ENCODE results near the gene FAM9A. TPM values are rescaled to one million over a fixed set of nuclear protein-coding genes. Genes with fewer than 3 reads are reported as not detected.
"Not testable (repeated sequence)": the region's sequence is repeated elsewhere in the genome, so short reads cannot be mapped to it uniquely, and the experiment has no call there.

FAM9A gene
- total and polyA plus RNA-seq, 4 donors = not detected

DNA sequence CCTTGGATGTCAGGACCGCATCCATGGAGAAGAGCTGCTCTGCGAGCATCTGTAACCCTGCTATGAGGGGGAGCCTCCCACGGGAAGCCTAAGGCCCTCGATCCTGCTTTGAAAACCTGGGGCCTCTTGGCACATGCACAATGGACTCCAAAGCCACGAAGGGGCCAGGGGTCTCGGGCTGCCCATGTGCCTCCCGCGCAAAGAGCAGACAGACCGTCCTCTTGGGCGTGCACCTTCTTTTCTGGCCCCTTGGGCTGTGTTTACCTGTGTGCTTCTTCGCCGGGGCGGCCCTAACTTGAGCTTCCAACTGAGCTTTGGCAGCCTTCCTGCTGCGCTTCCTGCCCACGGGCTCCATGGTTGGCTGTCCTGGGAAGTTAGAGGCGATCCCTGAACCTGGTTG is 2.5 kb downstream of the FAM9A start:
- H3K9me3 ChIP-seq (ENCODE audit: control insufficient read depth, low read length); H3K36me3 ChIP-seq (ENCODE audit: control insufficient read depth in 1 of 2, insufficient read depth in 2 of 2, low read length in 1 of 2); H3K27me3 ChIP-seq (ENCODE audit: control insufficient read depth in 1 of 2, insufficient read depth in 2 of 2, low read length in 1 of 2); H3K4me1 ChIP-seq (ENCODE audit: control insufficient read depth in 1 of 2, insufficient read depth in 2 of 2, low read length in 2 of 2); intact Hi-C loops (cut with DNase I); DNase-seq; H3K4me3 ChIP-seq (ENCODE audit: low read length in 2 of 2); H3K27ac ChIP-seq (ENCODE audit: low read depth in 1 of 2, low read length in 2 of 2): not testable (repeated sequence)
- 83 to 90% methylated on average over 15 of the region's 16 CpGs for WGBS, 2 donors
- peak; percentile 48 for ATAC-seq (ENCODE audit: low FRiP score)

DNA sequence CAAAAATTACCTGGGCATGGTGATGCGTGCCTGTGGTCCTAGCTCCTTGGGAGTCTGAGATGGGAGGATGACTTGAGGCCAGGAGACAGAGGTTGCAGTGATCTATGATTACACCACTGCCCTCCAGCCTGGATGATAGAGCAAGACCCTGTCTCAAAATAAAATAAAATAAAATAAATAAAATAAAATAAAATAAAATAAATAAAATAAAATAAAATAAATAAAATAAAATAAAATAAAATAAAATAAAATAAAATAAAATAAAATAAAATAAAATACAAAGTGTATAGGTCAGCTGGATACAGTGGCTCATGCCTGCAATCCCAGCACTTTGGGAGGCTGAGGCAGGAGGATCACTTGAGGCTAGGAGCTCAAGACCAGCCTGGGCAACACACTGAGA is 14.1 kb downstream of the FAM9A start:
- H3K27me3 ChIP-seq (ENCODE audit: control insufficient read depth in 1 of 2, insufficient read depth in 2 of 2, low read length in 1 of 2); H3K4me1 ChIP-seq (ENCODE audit: control insufficient read depth in 1 of 2, insufficient read depth in 2 of 2, low read length in 2 of 2); H3K36me3 ChIP-seq (ENCODE audit: control insufficient read depth in 1 of 2, insufficient read depth in 2 of 2, low read length in 1 of 2); H3K27ac ChIP-seq (ENCODE audit: low read depth in 1 of 2, low read length in 2 of 2); H3K4me3 ChIP-seq (ENCODE audit: low read length in 2 of 2); ATAC-seq (ENCODE audit: low FRiP score); H3K9me3 ChIP-seq (ENCODE audit: control insufficient read depth, low read length); intact Hi-C loops (cut with DNase I); DNase-seq: not testable (repeated sequence)
- WGBS, 2 donors = 92 to 98% methylated on average over 1 of the region's 1 CpG

DNA sequence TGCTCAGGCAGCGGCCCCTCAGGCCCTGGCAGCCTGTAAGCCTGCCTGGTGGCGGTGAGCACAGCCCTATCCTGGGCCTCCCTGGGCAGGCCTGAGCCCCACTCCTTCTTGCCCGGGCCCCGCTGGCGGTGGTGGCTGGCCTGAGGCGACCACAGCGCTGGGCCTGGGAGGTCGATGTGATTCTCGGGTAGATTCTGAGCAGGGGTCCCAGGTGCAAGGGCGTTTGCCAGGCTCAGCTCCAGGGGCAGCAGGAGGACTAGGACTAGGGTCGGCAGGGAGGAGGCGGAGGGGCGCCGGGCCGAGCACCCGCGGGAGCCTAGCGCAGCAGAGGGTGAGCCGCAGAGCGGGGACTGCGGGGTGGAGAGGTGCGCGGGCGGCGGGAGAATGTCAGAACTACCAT is 17.0 kb downstream of the FAM9A start:
- no peaks in the 10 kb centered on the region for H3K4me1 ChIP-seq (ENCODE audit: control insufficient read depth in 1 of 2, insufficient read depth in 2 of 2, low read length in 2 of 2)
- no peak for ATAC-seq (ENCODE audit: low FRiP score)
- 64 to 95% methylated on average over 25 of the region's 25 CpGs for WGBS, 2 donors
- H3K9me3 ChIP-seq (ENCODE audit: control insufficient read depth, low read length) = no peaks in the 10 kb centered on the region
- no peak overlapping the region for H3K27ac ChIP-seq (ENCODE audit: low read depth in 1 of 2, low read length in 2 of 2)
- intact Hi-C loops (cut with DNase I) = no loop called here
- no peaks in the 10 kb centered on the region for H3K36me3 ChIP-seq (ENCODE audit: control insufficient read depth in 1 of 2, insufficient read depth in 2 of 2, low read length in 1 of 2)
- DNase-seq = no peak
- no peaks in the 10 kb centered on the region for H3K27me3 ChIP-seq (ENCODE audit: control insufficient read depth in 1 of 2, insufficient read depth in 2 of 2, low read length in 1 of 2)
- H3K4me3 ChIP-seq (ENCODE audit: low read length in 2 of 2) = no peak overlapping the region

DNA sequence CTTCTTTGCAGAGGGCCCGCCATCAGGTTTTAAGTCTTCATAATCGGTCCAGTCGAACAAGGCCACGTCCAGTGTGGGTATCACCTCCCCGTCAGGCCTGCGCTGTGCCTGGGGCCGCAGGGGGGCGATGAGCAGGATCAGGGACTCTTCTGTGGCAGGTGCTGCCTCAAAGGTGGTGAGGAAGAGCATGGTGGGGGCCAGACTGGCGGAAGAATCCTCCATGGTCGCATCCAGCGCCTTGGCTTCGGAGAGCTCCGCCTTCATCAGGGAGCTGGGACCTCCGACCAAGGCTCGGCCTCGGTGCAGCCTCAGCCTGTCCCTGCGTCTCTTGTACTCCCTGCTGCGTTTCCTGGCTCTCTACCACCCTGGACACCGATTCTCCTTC is 17.5 kb downstream of the FAM9A start:
- WGBS, 2 donors = 76 to 96% methylated on average over 18 to 19 of the region's 19 CpGs
- ATAC-seq (ENCODE audit: low FRiP score) = no peak
- Histone ChIP-seq H3K4me3 (ENCODE audit: low read length in 2 of 2) (no peak overlapping the region), H3K36me3 (ENCODE audit: control insufficient read depth in 1 of 2, insufficient read depth in 2 of 2, low read length in 1 of 2) (no peaks in the 10 kb centered on the region), H3K27me3 (ENCODE audit: control insufficient read depth in 1 of 2, insufficient read depth in 2 of 2, low read length in 1 of 2) (no peaks in the 10 kb centered on the region), H3K4me1 (ENCODE audit: control insufficient read depth in 1 of 2, insufficient read depth in 2 of 2, low read length in 2 of 2) (no peaks in the 10 kb centered on the region), H3K27ac (ENCODE audit: low read depth in 1 of 2, low read length in 2 of 2) (no peak overlapping the region), H3K9me3 (ENCODE audit: control insufficient read depth, low read length) (no peaks in the 10 kb centered on the region)
- intact Hi-C loops (cut with DNase I) = no loop called here
- DNase-seq = no peak

DNA sequence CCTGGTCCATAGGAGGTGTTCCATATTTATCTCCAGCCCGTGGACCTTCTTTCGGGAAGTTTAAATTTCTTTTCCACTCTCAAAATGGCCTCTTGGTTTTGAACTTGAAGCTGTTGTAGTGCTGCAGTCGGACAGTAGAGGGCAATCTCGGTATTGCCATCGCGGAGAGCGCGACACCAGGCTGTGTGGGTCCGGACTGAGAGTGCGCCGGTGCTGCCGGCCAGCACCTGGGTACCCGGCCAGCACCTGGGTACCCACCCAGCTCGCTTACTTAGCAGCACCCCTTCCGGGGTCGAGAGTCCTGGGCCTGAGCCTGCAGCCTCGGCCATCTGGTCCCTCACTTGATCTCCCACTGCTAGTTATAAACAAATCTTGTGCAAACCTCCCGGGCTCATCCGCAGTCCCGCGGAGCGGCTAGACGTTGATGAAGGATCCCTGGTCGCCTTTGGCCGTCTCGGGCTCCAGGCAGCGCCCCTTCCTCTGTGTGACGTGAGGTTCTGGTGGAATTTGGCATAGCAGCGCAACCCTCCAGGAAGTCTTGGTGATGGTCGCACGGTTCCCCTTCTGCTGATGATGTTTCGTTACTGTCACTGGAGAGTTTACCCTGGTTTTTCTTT is 18.0 kb downstream of the FAM9A start:
- no peak overlapping the region for H3K27ac ChIP-seq (ENCODE audit: low read depth in 1 of 2, low read length in 2 of 2)
- DNase-seq (no peak), ATAC-seq (ENCODE audit: low FRiP score) (peak; percentile 52)
- H3K27me3 ChIP-seq (ENCODE audit: control insufficient read depth in 1 of 2, insufficient read depth in 2 of 2, low read length in 1 of 2) = no peaks in the 10 kb centered on the region
- H3K4me3 ChIP-seq (ENCODE audit: low read length in 2 of 2) = no peak overlapping the region
- 31 to 54% methylated on average over 32 of the region's 32 CpGs for WGBS, 2 donors
- intact Hi-C loops (cut with DNase I) = no loop called here
- H3K4me1 ChIP-seq (ENCODE audit: control insufficient read depth in 1 of 2, insufficient read depth in 2 of 2, low read length in 2 of 2) = no peaks in the 10 kb centered on the region
- no peaks in the 10 kb centered on the region for H3K9me3 ChIP-seq (ENCODE audit: control insufficient read depth, low read length)
- no peaks in the 10 kb centered on the region for H3K36me3 ChIP-seq (ENCODE audit: control insufficient read depth in 1 of 2, insufficient read depth in 2 of 2, low read length in 1 of 2)

DNA sequence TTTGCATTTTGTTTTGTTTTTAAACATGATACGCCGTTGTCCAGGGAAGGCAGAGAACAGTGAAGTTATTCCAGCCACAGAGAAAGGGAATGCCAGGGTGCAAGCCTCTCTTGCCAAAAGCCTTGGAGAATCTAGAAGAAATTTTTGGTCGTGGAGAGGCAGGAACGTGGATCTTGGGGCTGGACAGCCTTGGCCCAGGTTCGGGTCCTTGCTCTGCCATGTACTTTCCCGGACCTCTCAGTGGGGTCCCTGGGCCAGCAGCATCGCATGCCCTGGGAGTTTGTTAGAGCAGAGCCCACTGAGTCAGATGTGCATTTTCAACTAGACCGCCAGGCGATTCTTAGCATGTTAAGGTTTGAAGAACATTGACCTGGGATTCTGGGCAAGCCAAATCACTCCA is 18.6 kb downstream of the FAM9A start:
- Histone ChIP-seq H3K36me3 (ENCODE audit: control insufficient read depth in 1 of 2, insufficient read depth in 2 of 2, low read length in 1 of 2) (no peaks in the 10 kb centered on the region), H3K4me1 (ENCODE audit: control insufficient read depth in 1 of 2, insufficient read depth in 2 of 2, low read length in 2 of 2) (no peaks in the 10 kb centered on the region), H3K27me3 (ENCODE audit: control insufficient read depth in 1 of 2, insufficient read depth in 2 of 2, low read length in 1 of 2) (no peaks in the 10 kb centered on the region), H3K27ac (ENCODE audit: low read depth in 1 of 2, low read length in 2 of 2) (no peak overlapping the region), H3K9me3 (ENCODE audit: control insufficient read depth, low read length) (no peaks in the 10 kb centered on the region), H3K4me3 (ENCODE audit: low read length in 2 of 2) (no peak overlapping the region)
- WGBS, 2 donors = 78 to 81% methylated on average over 9 of the region's 9 CpGs
- intact Hi-C loops (cut with DNase I) = no loop called here
- DNase-seq (no peak), ATAC-seq (ENCODE audit: low FRiP score) (no peak)

DNA sequence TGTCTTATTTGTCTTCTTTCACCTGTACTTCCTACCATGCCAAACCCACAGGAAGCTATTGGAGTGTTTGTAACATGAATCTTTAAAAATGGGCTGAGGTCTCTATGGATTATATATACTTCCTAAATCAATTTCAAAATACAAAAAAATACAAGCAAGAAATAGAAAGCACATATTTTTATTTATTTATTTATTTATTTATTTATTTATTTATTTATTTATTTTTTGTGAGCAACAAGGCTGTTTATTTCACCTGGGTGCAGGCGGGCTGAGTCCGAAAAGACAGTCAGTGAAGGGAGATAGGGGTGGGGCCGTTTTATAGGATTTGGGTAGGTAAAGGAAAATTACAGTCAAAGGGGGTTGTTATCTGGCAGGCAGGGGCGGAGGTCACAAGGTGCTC is 19.3 kb downstream of the FAM9A start:
- H3K27ac ChIP-seq (ENCODE audit: low read depth in 1 of 2, low read length in 2 of 2); H3K4me1 ChIP-seq (ENCODE audit: control insufficient read depth in 1 of 2, insufficient read depth in 2 of 2, low read length in 2 of 2); DNase-seq; ATAC-seq (ENCODE audit: low FRiP score); H3K36me3 ChIP-seq (ENCODE audit: control insufficient read depth in 1 of 2, insufficient read depth in 2 of 2, low read length in 1 of 2); H3K27me3 ChIP-seq (ENCODE audit: control insufficient read depth in 1 of 2, insufficient read depth in 2 of 2, low read length in 1 of 2); intact Hi-C loops (cut with DNase I); H3K9me3 ChIP-seq (ENCODE audit: control insufficient read depth, low read length); H3K4me3 ChIP-seq (ENCODE audit: low read length in 2 of 2): not testable (repeated sequence)
- WGBS, 2 donors = 76 to 78% methylated on average over 4 of the region's 4 CpGs

DNA sequence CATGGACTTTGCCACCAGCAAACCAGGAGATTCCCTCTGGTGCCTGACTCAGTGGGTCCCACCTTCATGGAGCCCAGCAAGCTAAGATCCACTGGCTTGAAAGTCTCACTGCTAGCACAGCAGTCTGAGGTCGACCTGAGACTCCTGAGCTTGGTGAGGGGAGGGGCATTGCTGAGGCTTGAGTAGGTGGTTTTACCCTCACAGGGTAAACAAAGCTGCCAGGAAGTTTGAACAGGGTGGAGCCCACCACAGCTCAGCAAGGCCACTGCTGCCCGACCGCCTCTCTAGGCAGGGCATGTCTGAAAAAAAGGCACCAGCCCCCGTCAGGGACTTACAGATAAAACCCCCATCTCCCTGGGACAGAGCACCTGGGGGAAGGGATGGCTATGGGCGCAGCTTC is 28.1 kb downstream of the FAM9A start:
- Histone ChIP-seq H3K4me3 (ENCODE audit: low read length in 2 of 2) (no peak overlapping the region), H3K27ac (ENCODE audit: low read depth in 1 of 2, low read length in 2 of 2) (no peak overlapping the region), H3K27me3 (ENCODE audit: control insufficient read depth in 1 of 2, insufficient read depth in 2 of 2, low read length in 1 of 2) (peaks cover 0 to 1% of the 10 kb centered on the region in 2 donors), H3K9me3 (ENCODE audit: control insufficient read depth, low read length) (no peaks in the 10 kb centered on the region), H3K36me3 (ENCODE audit: control insufficient read depth in 1 of 2, insufficient read depth in 2 of 2, low read length in 1 of 2) (no peaks in the 10 kb centered on the region), H3K4me1 (ENCODE audit: control insufficient read depth in 1 of 2, insufficient read depth in 2 of 2, low read length in 2 of 2) (no peaks in the 10 kb centered on the region)
- DNase-seq (no peak), ATAC-seq (ENCODE audit: low FRiP score) (no peak)
- intact Hi-C loops (cut with DNase I) = no loop called here
- WGBS, 2 donors = 76 to 78% methylated on average over 5 of the region's 5 CpGs

DNA sequence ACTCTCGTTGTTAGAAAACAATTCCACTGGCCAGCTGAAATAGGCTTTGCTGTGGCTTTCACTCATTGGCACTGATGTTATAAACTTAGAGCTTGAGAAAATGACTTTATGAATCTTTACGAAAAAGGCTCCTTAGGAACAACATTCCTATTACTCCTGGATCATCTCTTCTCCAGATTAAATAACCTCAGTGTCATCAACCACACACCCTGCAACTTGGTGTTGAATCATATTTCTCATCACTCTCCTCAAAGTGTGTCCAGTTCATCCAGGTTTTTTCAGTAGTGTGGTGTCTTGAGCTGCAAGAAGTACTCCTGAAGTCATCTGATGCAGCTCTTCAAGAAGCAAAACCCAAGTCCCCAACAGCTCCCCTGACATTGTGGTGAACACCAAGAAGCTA is 41.2 kb downstream of the FAM9A start:
- Histone ChIP-seq H3K4me1 (ENCODE audit: control insufficient read depth in 1 of 2, insufficient read depth in 2 of 2, low read length in 2 of 2) (no peaks in the 10 kb centered on the region), H3K36me3 (ENCODE audit: control insufficient read depth in 1 of 2, insufficient read depth in 2 of 2, low read length in 1 of 2) (no peaks in the 10 kb centered on the region), H3K9me3 (ENCODE audit: control insufficient read depth, low read length) (no peaks in the 10 kb centered on the region), H3K4me3 (ENCODE audit: low read length in 2 of 2) (no peak overlapping the region), H3K27ac (ENCODE audit: low read depth in 1 of 2, low read length in 2 of 2) (no peak overlapping the region), H3K27me3 (ENCODE audit: control insufficient read depth in 1 of 2, insufficient read depth in 2 of 2, low read length in 1 of 2) (no peaks in the 10 kb centered on the region)
- 86 to 87% methylated on average over 2 of the region's 2 CpGs for WGBS, 2 donors
- DNase-seq = no peak
- intact Hi-C loops (cut with DNase I) = no loop called here
- no peak for ATAC-seq (ENCODE audit: low FRiP score)
